Activated CD8-positive, alpha-beta T cell treated with anti-CD3 and anti-CD28 coated beads for 36 hours (primary cell): ENCODE data around the gene NFKBIA. TPM values are rescaled to one million over a fixed set of nuclear protein-coding genes. Genes with fewer than 3 reads are reported as not detected.
"Not testable (repeated sequence)": the region's sequence is repeated elsewhere in the genome, so short reads cannot be mapped to it uniquely, and the experiment has no call there.

Source experiments
- ATAC-seq: fragments of 200-7000 bp; cut with Tn5 transposase; one replicate; pipeline ENCODE4 v1.10.0; 2021; ENCODE audit warnings: mild to moderate bottlenecking, moderate library complexity
- CTCF ChIA-PET: fragments of 350-600 bp; sonication (Branson Sonifier 250); formaldehyde crosslinking; loops from one replicate; lab custom pipeline; 2021; ENCODE audit warnings: antibody characterized with exemption; lab: Charles Lee
- POLR2A ChIA-PET: fragments of 350-600 bp; sonication (Branson Sonifier 250); formaldehyde crosslinking; loops from one replicate; lab custom pipeline; 2021; ENCODE audit warnings: antibody characterized with exemption; lab: Charles Lee
- DNase-seq: peaks from one replicate; pipeline ENCODE4 v3.0.0-alpha.2; 2020
- H3K27ac Mint-ChIP-seq: one replicate; pipeline ENCODE4 v1.8.0; 2021; ENCODE audit warnings: mild to moderate bottlenecking, mixed read lengths
- H3K27me3 Mint-ChIP-seq: one replicate; pipeline ENCODE4 v1.8.0; 2021; ENCODE audit warnings: mixed read lengths
- H3K36me3 Mint-ChIP-seq: one replicate; pipeline ENCODE4 v1.8.0; 2021; ENCODE audit warnings: low read depth, mixed read lengths
- H3K4me1 Mint-ChIP-seq: one replicate; pipeline ENCODE4 v1.8.0; 2021; ENCODE audit warnings: low read depth, mixed read lengths
- H3K4me3 Mint-ChIP-seq: one replicate; pipeline ENCODE4 v1.8.0; 2021; ENCODE audit warnings: mild to moderate bottlenecking, moderate library complexity, mixed read lengths
- H3K9me3 Mint-ChIP-seq: one replicate; pipeline ENCODE4 v1.8.0; 2021; ENCODE audit warnings: mixed read lengths
- intact Hi-C: fragments of 100-400 bp; cut with micrococcal nuclease; formaldehyde crosslinking; loops from one replicate; pipeline ENCODE4 v1.10.0; 2022
- total RNA-seq, 2 experiments: library from RNA; stranded (reverse); gene quantifications; one replicate each; pipeline ENCODE4 v1.2.3, GENCODE V29; 2021
- TF ChIP-seq, protein P1 (sequence below): fragments of 200-600 bp; IDR thresholded peaks from one replicate; pipeline ENCODE4 v1.8.0; 2022; ENCODE audit warnings: antibody characterized with exemption, mild to moderate bottlenecking

The NFKBIA gene
- total RNA-seq, 2 experiments from 2014 or later = 218 to 227 TPM

- peaks cover 6% of the 10 kb centered on the region for H3K4me1 Mint-ChIP-seq
- TF ChIP-seq, protein P1, sequence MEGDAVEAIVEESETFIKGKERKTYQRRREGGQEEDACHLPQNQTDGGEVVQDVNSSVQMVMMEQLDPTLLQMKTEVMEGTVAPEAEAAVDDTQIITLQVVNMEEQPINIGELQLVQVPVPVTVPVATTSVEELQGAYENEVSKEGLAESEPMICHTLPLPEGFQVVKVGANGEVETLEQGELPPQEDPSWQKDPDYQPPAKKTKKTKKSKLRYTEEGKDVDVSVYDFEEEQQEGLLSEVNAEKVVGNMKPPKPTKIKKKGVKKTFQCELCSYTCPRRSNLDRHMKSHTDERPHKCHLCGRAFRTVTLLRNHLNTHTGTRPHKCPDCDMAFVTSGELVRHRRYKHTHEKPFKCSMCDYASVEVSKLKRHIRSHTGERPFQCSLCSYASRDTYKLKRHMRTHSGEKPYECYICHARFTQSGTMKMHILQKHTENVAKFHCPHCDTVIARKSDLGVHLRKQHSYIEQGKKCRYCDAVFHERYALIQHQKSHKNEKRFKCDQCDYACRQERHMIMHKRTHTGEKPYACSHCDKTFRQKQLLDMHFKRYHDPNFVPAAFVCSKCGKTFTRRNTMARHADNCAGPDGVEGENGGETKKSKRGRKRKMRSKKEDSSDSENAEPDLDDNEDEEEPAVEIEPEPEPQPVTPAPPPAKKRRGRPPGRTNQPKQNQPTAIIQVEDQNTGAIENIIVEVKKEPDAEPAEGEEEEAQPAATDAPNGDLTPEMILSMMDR = peak; percentile 77
- no peak overlapping the region for H3K4me3 Mint-ChIP-seq
- no peaks in the 10 kb centered on the region for H3K36me3 Mint-ChIP-seq
- ChIA-PET POLR2A (interaction anchor here (1.1 kb wide), 1 partner anchor 10 kb away, joined by 3 read pairs; no protein-coding TSS in a partner anchor), CTCF (interaction anchor here (0.7 to 3.0 kb wide), 22 partner anchors 12 to 1335 kb away, joined by 3 to 16 read pairs (median 3); no protein-coding TSS in a partner anchor)
- intact Hi-C loops = loop anchor here (10.0 kb wide), 1 partner anchor 376 kb away; no protein-coding TSS in a partner anchor
- peak; percentile 45 for ATAC-seq
- H3K27ac Mint-ChIP-seq = no peak overlapping the region
- no peaks in the 10 kb centered on the region for H3K9me3 Mint-ChIP-seq
- DNase-seq = no peak
- no peaks in the 10 kb centered on the region for H3K27me3 Mint-ChIP-seq
Measured at GRCh38 chr14:35438910-35439713, 34.6 kb upstream of the NFKBIA start.

- not testable (repeated sequence) for H3K36me3 Mint-ChIP-seq, H3K4me3 Mint-ChIP-seq, DNase-seq, ATAC-seq, H3K27ac Mint-ChIP-seq, H3K9me3 Mint-ChIP-seq, H3K27me3 Mint-ChIP-seq, H3K4me1 Mint-ChIP-seq
- CTCF ChIA-PET = interaction anchor here (0.7 to 3.0 kb wide), 16 partner anchors 11 to 1334 kb away, joined by 3 to 16 read pairs (median 3); no protein-coding TSS in a partner anchor
- POLR2A ChIA-PET = interaction anchor here (1.1 kb wide), 1 partner anchor 10 kb away, joined by 3 read pairs; no protein-coding TSS in a partner anchor
- intact Hi-C loops = loop anchor here (10.0 kb wide), 1 partner anchor 376 kb away; no protein-coding TSS in a partner anchor
Measured at GRCh38 chr14:35438492-35438891, 33.9 kb upstream of the NFKBIA start.

- Mint-ChIP-seq H3K4me1 (peaks cover 7% of the 10 kb centered on the region), H3K36me3 (no peaks in the 10 kb centered on the region), H3K4me3 (no peak overlapping the region), H3K27me3 (no peaks in the 10 kb centered on the region), H3K27ac (no peak overlapping the region), H3K9me3 (no peaks in the 10 kb centered on the region)
- DNase-seq (no peak), ATAC-seq (no peak)
- intact Hi-C loops = loop anchor here (10.0 kb wide), 1 partner anchor 380 kb away; no protein-coding TSS in a partner anchor
- CTCF ChIA-PET = no interaction called here
- TF ChIP-seq, protein P1 = no peak
- POLR2A ChIA-PET = interaction anchor here (1.0 kb wide), 1 partner anchor 31 kb away, joined by 3 read pairs; the partner anchor contains the start of gene NFKBIA
Measured at GRCh38 chr14:35435177-35435576, 30.6 kb upstream of the NFKBIA start.

GRCh38 chr14:35433826-35434225 is 29.3 kb upstream of the NFKBIA start:
- ChIA-PET POLR2A (interaction anchor here (0.6 kb wide), 1 partner anchor 981 kb away, joined by 3 read pairs; no protein-coding TSS in a partner anchor), CTCF (no interaction called here)
- no peaks in the 10 kb centered on the region for H3K36me3 Mint-ChIP-seq
- H3K27me3 Mint-ChIP-seq = no peaks in the 10 kb centered on the region
- intact Hi-C loops = loop anchor here (10.0 kb wide), 1 partner anchor 381 kb away; no protein-coding TSS in a partner anchor
- TF ChIP-seq, protein P1 = no peak
- H3K27ac Mint-ChIP-seq = no peak overlapping the region
- ATAC-seq (no peak), DNase-seq (no peak)
- H3K4me1 Mint-ChIP-seq = peaks cover 10% of the 10 kb centered on the region
- H3K4me3 Mint-ChIP-seq = no peak overlapping the region
- H3K9me3 Mint-ChIP-seq = no peaks in the 10 kb centered on the region

DNA sequence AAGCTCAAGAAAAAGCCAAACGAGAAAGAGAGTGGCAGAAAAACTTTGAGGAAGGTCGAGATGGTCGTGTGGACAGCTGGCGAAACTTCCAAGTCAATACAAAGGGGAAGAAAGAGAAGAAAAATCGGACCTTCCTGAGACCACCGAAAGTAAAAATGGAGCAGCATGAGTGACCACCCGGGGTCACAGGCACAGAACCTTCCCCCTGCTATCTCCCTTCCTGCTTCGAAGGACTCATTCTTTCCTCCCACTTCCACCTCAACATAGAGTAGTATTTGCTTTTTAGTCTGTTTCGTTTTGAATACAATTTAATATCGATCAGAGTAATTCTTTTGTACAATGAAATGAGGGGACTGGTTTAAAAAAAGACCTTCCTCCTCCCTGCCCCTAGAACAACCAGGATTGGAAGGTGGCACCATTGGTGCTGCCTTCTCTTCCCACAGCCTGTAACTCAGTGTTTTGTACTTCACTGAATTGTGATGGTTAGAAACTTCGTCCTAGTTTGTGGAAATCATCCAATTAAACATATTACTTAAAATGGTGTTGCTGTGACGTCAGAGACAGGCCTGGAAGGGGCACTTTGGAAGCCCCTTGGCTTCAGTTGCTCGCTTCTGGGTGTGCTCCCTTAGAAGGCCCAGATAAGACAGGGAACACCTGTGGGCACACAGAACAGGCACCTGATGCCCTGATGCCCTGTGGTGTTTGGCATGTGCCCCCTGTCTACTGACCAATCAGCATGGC is 26.1 kb upstream of the NFKBIA start:
- no peaks in the 10 kb centered on the region for H3K9me3 Mint-ChIP-seq
- CTCF ChIA-PET = interaction anchor here (1.0 kb wide), 1 partner anchor 13 kb away, joined by 3 read pairs; no protein-coding TSS in a partner anchor
- no peak for ATAC-seq
- no peak overlapping the region for H3K27ac Mint-ChIP-seq
- TF ChIP-seq, protein P1 = no peak
- H3K4me3 Mint-ChIP-seq = no peak overlapping the region
- DNase-seq = no peak
- intact Hi-C loops = loop anchor here (10.0 kb wide), 1 partner anchor 384 kb away; no protein-coding TSS in a partner anchor
- peaks cover 19% of the 10 kb centered on the region for H3K4me1 Mint-ChIP-seq
- POLR2A ChIA-PET = interaction anchor here (0.6 kb wide), 1 partner anchor 31 kb away, joined by 3 read pairs; no protein-coding TSS in a partner anchor
- no peaks in the 10 kb centered on the region for H3K36me3 Mint-ChIP-seq
- no peaks in the 10 kb centered on the region for H3K27me3 Mint-ChIP-seq
